Thyroid gland (tissue), 4 donors: ENCODE measurements around the gene VPS26A. TPM values are rescaled to one million over a fixed set of nuclear protein-coding genes. Genes with fewer than 3 reads are reported as not detected.

ENCODE experiments used
- DNase-seq, 2 donors: peaks; one replicate each; pipeline ENCODE4 v3.0.0-alpha.2; 2019
- H3K27ac ChIP-seq, 3 donors: fragments of 200-600 bp; sonication (generic); 1 replicate in 2 of 3; 2 replicates in 1 of 3; pipeline ENCODE4 v1.5.1; 2016 to 2019; ENCODE audit warnings: mild to moderate bottlenecking in 1 of 3, moderate library complexity in 1 of 3
- H3K27me3 ChIP-seq: fragments of 200-600 bp; sonication (generic); one replicate; pipeline ENCODE4 v1.5.1; 2019
- H3K36me3 ChIP-seq, 2 donors: fragments of 200-600 bp; sonication (generic); one replicate each; pipeline ENCODE4 v1.5.1; 2016 to 2019
- H3K4me1 ChIP-seq, 2 donors: fragments of 200-600 bp; sonication (generic); one replicate each; pipeline ENCODE4 v1.5.1; 2017 to 2019
- H3K4me3 ChIP-seq, 3 donors: fragments of 200-600 bp; sonication (generic); replicated peaks in 1 of 3; 1 replicate in 2 of 3; 2 replicates in 1 of 3; pipeline ENCODE4 v1.5.1; 2016; ENCODE audit warnings: mild to moderate bottlenecking in 1 of 3
- H3K9me3 ChIP-seq: fragments of 200-600 bp; sonication (generic); one replicate; pipeline ENCODE4 v1.5.1; 2017
- POLR2A ChIP-seq, 2 donors: fragments of 450-650 bp; IDR thresholded peaks; one replicate each; pipeline ENCODE4 v1.6.1; 2017; ENCODE audit warnings: antibody characterized with exemption in 2 of 2, mild to moderate bottlenecking in 2 of 2, moderate library complexity in 1 of 2
- WGBS, 2 donors: methylation state at CpG; one replicate each; pipeline ENCODE4 v1.1.5; 2017; 5-methylcytosine and 5-hydroxymethylcytosine counted together
- intact Hi-C: fragments of 100-400 bp; cut with DNase I; formaldehyde crosslinking; loops from one replicate; pipeline ENCODE4 v1.15.1; 2023
- total RNA-seq, 4 donors: library from RNA; depleted of rRNA; stranded (reverse); fragments of >200 nt; gene quantifications; one replicate each; pipeline ENCODE4 v1.2.3, GENCODE V29; 2016
- TF ChIP-seq, protein P1 (sequence below), 6 experiments: fragments of 200-600 bp in 3 of 6; fragments of 450-650 bp in 3 of 6; sonication (generic) in 3 of 6; IDR thresholded peaks; one replicate each; pipeline ENCODE4 v1.5.1; 2016 to 2019; ENCODE audit warnings: antibody characterized with exemption in 6 of 6, mild to moderate bottlenecking in 2 of 6, inconsistent platforms in 1 of 6, moderate library complexity in 1 of 6

The VPS26A gene
- total RNA-seq, 4 donors from 2014 or later, result 32.5 to 41.0 (median 36.7) TPM

DNA sequence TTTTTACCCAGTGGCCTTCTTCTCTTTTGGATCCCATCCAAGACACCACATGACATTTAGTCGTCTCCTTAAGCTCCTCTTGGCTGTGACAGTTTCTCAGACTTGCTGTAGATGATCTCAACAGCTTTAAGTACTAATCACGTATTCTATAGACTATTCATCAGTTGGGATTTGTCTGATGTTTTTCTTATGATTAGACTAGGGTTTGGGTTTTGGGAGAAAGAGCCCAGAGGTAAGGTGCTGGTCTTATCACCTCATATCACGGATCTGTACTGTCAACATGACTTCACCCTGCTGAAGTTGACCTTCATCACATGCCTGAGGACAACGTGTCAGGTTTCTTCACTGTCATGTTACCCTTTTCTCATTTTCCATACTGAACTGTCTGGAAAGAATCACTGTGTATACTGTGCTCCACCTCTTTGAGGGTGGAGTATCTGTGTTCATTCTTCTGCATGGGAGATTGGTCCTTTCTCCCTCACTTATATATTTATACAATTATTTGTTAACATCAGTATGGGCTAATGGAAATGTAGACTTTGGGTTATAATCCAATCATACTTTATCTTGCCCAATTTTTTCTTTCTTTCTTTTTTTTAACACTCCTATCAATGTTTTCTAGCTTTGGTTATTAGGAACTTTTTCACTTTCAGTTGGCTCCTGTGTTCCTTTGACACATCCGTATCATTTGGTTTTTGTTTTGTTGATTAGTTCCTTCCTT is 89.8 kb downstream of the VPS26A start:
- intact Hi-C loops, result no loop called here
- no peaks in the 10 kb centered on the region for H3K27me3 ChIP-seq
- DNase-seq, result no peak
- TF ChIP-seq POLR2A (IDR thresholded peaks at IDR 0.05), result no peak
- no peaks in the 10 kb centered on the region for H3K9me3 ChIP-seq
- H3K27ac ChIP-seq, result no peak overlapping the region
- no peak overlapping the region for H3K4me3 ChIP-seq
- WGBS, 2 donors, result 50% methylated on average over 5 of the region's 5 CpGs
- peaks cover 0 to 3% of the 10 kb centered on the region in 2 donors for H3K4me1 ChIP-seq
- H3K36me3 ChIP-seq, result peaks cover 5 to 8% of the 10 kb centered on the region in 2 donors

- no peak overlapping the region for H3K4me3 ChIP-seq
- no peak for DNase-seq
- peaks cover 0 to 10% of the 10 kb centered on the region in 2 donors for H3K4me1 ChIP-seq
- H3K36me3 ChIP-seq, result no peaks in the 10 kb centered on the region
- H3K9me3 ChIP-seq, result no peaks in the 10 kb centered on the region
- 93 to 95% methylated on average over 6 of the region's 6 CpGs for WGBS, 2 donors
- intact Hi-C loops, result no loop called here
- H3K27me3 ChIP-seq, result no peaks in the 10 kb centered on the region
- TF ChIP-seq POLR2A (IDR thresholded peaks at IDR 0.05), result no peak
- TF ChIP-seq, protein P1, sequence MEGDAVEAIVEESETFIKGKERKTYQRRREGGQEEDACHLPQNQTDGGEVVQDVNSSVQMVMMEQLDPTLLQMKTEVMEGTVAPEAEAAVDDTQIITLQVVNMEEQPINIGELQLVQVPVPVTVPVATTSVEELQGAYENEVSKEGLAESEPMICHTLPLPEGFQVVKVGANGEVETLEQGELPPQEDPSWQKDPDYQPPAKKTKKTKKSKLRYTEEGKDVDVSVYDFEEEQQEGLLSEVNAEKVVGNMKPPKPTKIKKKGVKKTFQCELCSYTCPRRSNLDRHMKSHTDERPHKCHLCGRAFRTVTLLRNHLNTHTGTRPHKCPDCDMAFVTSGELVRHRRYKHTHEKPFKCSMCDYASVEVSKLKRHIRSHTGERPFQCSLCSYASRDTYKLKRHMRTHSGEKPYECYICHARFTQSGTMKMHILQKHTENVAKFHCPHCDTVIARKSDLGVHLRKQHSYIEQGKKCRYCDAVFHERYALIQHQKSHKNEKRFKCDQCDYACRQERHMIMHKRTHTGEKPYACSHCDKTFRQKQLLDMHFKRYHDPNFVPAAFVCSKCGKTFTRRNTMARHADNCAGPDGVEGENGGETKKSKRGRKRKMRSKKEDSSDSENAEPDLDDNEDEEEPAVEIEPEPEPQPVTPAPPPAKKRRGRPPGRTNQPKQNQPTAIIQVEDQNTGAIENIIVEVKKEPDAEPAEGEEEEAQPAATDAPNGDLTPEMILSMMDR (IDR thresholded peaks at IDR 0.05), result no peak
- H3K27ac ChIP-seq, result no peak overlapping the region
Measured at GRCh38 chr10:69214666-69215131, 90.7 kb downstream of the VPS26A start.

DNA sequence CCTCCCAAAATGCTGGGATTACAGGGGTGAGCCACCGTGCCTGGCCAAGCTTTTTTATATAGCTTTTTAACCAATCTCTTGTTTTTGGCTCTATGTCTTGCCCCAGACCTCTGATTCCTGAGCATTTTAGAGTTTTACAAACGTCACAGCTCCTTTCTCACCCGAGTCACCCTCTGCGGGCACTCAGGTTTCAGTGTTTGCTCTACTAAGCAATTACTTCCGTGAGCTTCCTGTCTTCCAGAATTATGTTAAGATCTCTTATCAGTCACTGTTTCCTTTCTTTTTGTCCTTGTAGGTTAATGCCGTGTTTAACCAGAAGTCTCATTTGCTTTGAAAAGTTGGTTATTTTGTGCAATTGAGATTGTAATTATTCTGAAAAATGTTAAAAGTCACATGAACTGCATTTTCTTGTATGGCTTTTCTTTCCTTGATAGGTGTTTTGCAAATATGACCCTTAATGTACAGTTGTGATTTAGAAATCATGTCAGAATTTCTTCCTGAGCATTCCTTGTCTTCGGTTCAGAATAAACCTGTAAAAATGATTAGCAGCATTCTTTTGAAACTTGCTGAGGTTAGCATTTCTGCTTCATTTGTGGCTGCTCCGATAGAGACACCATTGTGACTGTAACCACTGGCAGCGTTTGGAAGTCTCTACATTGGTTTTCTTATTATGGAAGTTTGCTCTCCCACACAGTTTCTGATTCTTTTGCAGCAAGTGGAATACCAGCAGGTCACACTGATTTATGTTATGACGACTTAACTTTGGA is 91.6 kb downstream of the VPS26A start:
- H3K36me3 ChIP-seq, result no peaks in the 10 kb centered on the region
- 27 to 55% methylated on average over 10 of the region's 10 CpGs for WGBS, 2 donors
- TF ChIP-seq, protein P1 (IDR thresholded peaks at IDR 0.05), result no peak
- no peak for TF ChIP-seq POLR2A (IDR thresholded peaks at IDR 0.05)
- intact Hi-C loops, result no loop called here
- DNase-seq, result peak in 1 of 2 donors; percentile 43
- no peaks in the 10 kb centered on the region for H3K9me3 ChIP-seq
- H3K27me3 ChIP-seq, result no peaks in the 10 kb centered on the region
- H3K27ac ChIP-seq, result peak overlapping the region in 2 of 3 donors; percentile 26 to 28
- H3K4me1 ChIP-seq, result peaks cover 4 to 11% of the 10 kb centered on the region in 2 donors
- H3K4me3 ChIP-seq, result no peak overlapping the region

DNA sequence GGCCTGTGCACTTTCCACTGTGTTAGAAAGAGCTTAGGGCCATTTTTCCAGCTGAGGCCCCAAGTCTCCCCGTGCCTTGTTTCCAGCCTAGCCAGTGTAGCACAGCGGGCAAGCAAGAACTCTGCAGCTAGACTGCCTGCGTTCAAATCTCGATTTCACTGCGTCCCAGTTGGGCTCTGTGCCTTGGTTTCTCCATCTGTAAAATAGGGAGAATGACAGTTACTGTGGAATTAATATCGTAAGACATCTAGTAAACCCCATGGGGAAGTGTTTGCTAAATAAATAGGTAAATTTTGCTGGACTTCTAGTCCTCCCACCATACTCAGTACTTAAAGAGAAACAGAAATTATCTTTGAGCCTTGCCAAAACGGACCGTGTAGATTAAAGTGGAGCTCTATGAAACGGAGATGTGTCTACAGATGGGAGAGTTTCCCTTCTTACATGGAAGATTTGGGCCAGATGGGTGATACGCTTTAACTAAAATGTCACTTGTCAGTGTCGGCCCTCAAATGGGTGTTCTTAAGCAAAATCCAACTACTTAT is 92.7 kb downstream of the VPS26A start:
- intact Hi-C loops, result no loop called here
- no peaks in the 10 kb centered on the region for H3K9me3 ChIP-seq
- DNase-seq, result no peak
- peaks cover 11 to 13% of the 10 kb centered on the region in 2 donors for H3K4me1 ChIP-seq
- no peak overlapping the region for H3K27ac ChIP-seq
- no peak for TF ChIP-seq POLR2A (IDR thresholded peaks at IDR 0.05)
- TF ChIP-seq, protein P1 (IDR thresholded peaks at IDR 0.05), result no peak
- WGBS, 2 donors, result 93% methylated on average over 11 of the region's 11 CpGs
- no peaks in the 10 kb centered on the region for H3K36me3 ChIP-seq
- H3K27me3 ChIP-seq, result no peaks in the 10 kb centered on the region
- H3K4me3 ChIP-seq, result no peak overlapping the region

DNA sequence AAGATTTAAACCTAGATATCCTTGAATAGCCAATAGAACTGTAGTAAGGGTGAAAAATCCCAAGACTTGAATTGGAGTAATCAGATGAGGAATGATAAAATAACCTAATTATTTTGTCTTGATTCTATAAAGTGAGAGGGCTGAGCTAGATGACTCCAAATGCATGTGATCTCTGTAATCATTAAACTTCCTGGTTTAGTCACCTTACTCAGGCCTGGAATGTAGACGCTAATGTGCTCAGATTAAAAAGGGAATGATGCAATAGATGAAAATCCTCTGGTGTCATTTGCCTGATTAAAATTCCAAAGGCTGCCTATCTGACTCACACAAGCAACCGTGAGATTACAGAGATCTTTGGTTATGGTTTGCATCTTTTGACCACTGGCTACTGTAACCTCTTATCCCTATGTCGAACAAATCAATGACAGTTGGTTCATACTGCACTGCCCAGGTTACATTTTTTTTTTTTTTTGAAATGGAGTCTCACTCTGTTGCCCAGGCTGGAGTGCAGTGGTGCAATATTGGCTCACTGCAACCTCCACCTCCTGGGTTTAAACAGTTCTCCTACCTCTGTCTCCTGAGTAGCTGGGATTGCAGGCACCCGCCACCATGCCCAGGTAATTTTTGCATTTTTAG is 93.3 kb downstream of the VPS26A start:
- peaks cover 15 to 19% of the 10 kb centered on the region in 2 donors for H3K4me1 ChIP-seq
- DNase-seq, result no peak
- 93 to 97% methylated on average over 4 of the region's 4 CpGs for WGBS, 2 donors
- no peaks in the 10 kb centered on the region for H3K27me3 ChIP-seq
- intact Hi-C loops, result no loop called here
- no peak overlapping the region for H3K4me3 ChIP-seq
- H3K9me3 ChIP-seq, result no peaks in the 10 kb centered on the region
- H3K27ac ChIP-seq, result no peak overlapping the region
- no peaks in the 10 kb centered on the region for H3K36me3 ChIP-seq
- TF ChIP-seq, protein P1 (IDR thresholded peaks at IDR 0.05), result no peak
- no peak for TF ChIP-seq POLR2A (IDR thresholded peaks at IDR 0.05)
